ENCODE data around the gene POU2AF2. TPM values are rescaled to one million over a fixed set of nuclear protein-coding genes. Genes with fewer than 3 reads are reported as not detected.

POU2AF2 gene
- total RNA-seq, 2 experiments from 2014 or later = not detected

GRCh38 chr11:111299101-111300026 is 53.8 kb downstream of the POU2AF2 start:
- ChIA-PET CTCF (interaction anchor here (0.7 to 1.2 kb wide), 4 partner anchors 10 to 147 kb away, joined by 3 read pairs; no protein-coding TSS in a partner anchor), POLR2A (no interaction called here)
- no peak overlapping the region for H3K27ac Mint-ChIP-seq
- no peak for DNase-seq
- H3K9me3 Mint-ChIP-seq = no peaks in the 10 kb centered on the region
- H3K36me3 Mint-ChIP-seq (ENCODE audit: low read depth) = no peaks in the 10 kb centered on the region
- no peak overlapping the region for H3K4me3 Mint-ChIP-seq
- peaks cover 46% of the 10 kb centered on the region for H3K27me3 Mint-ChIP-seq
- H3K4me1 Mint-ChIP-seq = no peaks in the 10 kb centered on the region

GRCh38 chr11:111300569-111300968 is 55.0 kb downstream of the POU2AF2 start:
- Mint-ChIP-seq H3K4me3 (no peak overlapping the region), H3K36me3 (ENCODE audit: low read depth) (no peaks in the 10 kb centered on the region), H3K27me3 (peaks cover 56% of the 10 kb centered on the region), H3K9me3 (no peaks in the 10 kb centered on the region), H3K27ac (no peak overlapping the region), H3K4me1 (no peaks in the 10 kb centered on the region)
- POLR2A ChIA-PET = no interaction called here
- CTCF ChIA-PET = no interaction called here
- DNase-seq = no peak

DNA sequence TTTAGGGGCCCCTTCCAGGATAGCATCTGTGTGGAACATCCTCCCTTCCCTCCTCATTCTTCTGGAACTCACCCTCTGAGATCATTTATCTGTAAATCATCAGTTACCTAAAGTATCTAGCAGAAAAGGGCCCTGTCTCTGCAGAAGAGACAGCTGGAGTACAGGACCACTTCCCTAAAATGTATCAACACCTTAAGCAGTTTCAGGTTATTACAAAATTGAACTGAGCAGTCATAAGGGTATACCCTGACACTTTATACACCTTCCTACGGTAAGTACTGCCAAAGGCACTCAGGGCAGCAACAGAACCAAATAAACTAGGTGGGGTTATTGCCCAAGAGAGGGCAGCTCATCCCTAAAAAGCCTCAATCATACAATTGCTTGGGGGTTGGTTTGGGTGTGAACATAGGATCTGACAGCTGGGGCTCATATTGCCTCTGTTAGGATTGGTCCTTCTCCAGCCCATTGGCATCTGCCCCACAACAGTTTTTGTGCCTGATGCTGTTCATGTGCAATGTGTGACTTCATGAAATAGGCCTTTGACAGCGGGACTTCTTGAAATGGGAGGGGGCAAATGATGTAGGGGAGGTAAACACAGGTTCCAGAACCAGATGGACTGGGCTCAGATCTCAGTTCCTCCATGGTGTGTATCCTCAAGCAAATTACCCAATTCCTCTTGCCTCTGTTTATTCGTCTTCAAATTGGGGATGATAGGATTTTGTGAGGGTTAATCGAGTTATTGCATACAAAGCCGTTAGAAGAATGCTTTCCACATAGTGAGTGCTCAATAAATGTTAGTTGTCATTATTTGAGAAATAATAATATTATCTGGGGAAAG is 55.7 kb downstream of the POU2AF2 start:
- no peaks in the 10 kb centered on the region for H3K36me3 Mint-ChIP-seq (ENCODE audit: low read depth)
- H3K9me3 Mint-ChIP-seq = no peaks in the 10 kb centered on the region
- no peak for DNase-seq
- no peaks in the 10 kb centered on the region for H3K4me1 Mint-ChIP-seq
- ChIA-PET CTCF (interaction anchor here (0.6 kb wide), 1 partner anchor 642 kb away, joined by 3 read pairs; no protein-coding TSS in a partner anchor), POLR2A (no interaction called here)
- no peak overlapping the region for H3K27ac Mint-ChIP-seq
- no peak overlapping the region for H3K4me3 Mint-ChIP-seq
- H3K27me3 Mint-ChIP-seq = peaks cover 62% of the 10 kb centered on the region

DNA sequence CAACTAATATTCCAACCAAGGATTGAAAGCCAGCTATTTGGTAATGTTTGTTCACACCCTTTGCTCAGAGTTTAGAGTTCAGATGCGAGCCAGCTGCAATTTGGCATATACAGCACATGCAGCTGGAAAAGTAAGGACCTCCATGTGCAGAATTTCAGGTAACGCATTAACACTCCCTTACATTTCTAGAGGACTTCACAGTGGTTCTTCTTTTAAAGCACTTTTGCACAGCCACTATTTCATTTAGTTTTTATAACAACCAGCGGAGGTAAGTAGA is 56.3 kb downstream of the POU2AF2 start:
- Mint-ChIP-seq H3K27ac (no peak overlapping the region), H3K4me1 (no peaks in the 10 kb centered on the region), H3K9me3 (no peaks in the 10 kb centered on the region), H3K27me3 (peaks cover 68% of the 10 kb centered on the region), H3K4me3 (no peak overlapping the region), H3K36me3 (ENCODE audit: low read depth) (no peaks in the 10 kb centered on the region)
- ChIA-PET CTCF (interaction anchor here (0.6 kb wide), 1 partner anchor 641 kb away, joined by 3 read pairs; no protein-coding TSS in a partner anchor), POLR2A (no interaction called here)
- DNase-seq = no peak

DNA sequence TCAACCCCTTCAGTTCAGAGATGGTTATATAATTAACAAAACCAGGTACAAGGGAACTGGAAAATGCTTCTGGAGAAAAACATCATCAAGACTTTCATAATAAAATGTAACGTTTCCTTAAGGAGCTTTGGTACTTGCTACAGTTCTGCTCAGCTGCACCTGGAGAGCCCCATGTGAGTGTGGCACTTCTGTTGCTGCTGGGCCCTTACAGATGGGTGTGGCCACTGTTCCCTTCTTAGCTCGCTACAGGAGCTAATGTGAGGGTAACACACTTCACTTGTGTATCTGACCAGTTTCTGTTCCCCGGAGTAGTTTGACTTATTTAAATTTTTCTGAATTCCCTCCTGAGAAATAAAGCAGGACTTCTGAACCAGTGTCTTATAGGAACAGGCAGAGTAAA is 56.8 kb downstream of the POU2AF2 start:
- no peak overlapping the region for H3K27ac Mint-ChIP-seq
- H3K4me3 Mint-ChIP-seq = no peak overlapping the region
- no peaks in the 10 kb centered on the region for H3K9me3 Mint-ChIP-seq
- H3K27me3 Mint-ChIP-seq = peaks cover 68% of the 10 kb centered on the region
- H3K36me3 Mint-ChIP-seq (ENCODE audit: low read depth) = no peaks in the 10 kb centered on the region
- DNase-seq = no peak
- H3K4me1 Mint-ChIP-seq = no peaks in the 10 kb centered on the region
- POLR2A ChIA-PET = no interaction called here
- CTCF ChIA-PET = interaction anchor here (0.7 kb wide), 1 partner anchor 11 kb away, joined by 3 read pairs; no protein-coding TSS in a partner anchor

DNA sequence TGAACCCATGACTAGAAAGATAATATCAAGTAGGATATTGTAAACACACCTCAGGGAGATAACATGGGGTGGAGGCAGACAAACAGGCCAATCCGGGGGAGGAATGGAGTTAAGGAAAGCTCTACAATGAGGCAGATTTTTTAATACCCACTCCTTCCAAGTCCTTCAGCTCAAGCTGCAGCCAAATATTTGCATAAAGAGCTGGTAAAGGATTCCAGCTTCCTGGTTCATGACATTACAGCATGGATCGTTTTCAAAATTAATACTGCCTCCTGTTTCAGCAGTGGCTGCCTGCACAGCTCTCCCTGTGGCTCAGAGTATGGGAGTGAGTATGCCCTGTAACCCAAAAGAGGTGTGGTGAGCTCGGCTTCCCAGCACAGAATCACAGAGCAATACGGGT is 57.9 kb downstream of the POU2AF2 start:
- H3K27ac Mint-ChIP-seq = no peak overlapping the region
- no peaks in the 10 kb centered on the region for H3K4me1 Mint-ChIP-seq
- H3K27me3 Mint-ChIP-seq = peaks cover 64% of the 10 kb centered on the region
- no peaks in the 10 kb centered on the region for H3K36me3 Mint-ChIP-seq (ENCODE audit: low read depth)
- H3K4me3 Mint-ChIP-seq = no peak overlapping the region
- POLR2A ChIA-PET = no interaction called here
- CTCF ChIA-PET = interaction anchor here (1.3 kb wide), 1 partner anchor 115 kb away, joined by 3 read pairs; no protein-coding TSS in a partner anchor
- H3K9me3 Mint-ChIP-seq = no peaks in the 10 kb centered on the region
- DNase-seq = no peak

GRCh38 chr11:111305162-111305802 is 59.8 kb downstream of the POU2AF2 start:
- Mint-ChIP-seq H3K27ac (no peak overlapping the region), H3K4me3 (no peak overlapping the region), H3K27me3 (peaks cover 60% of the 10 kb centered on the region), H3K9me3 (no peaks in the 10 kb centered on the region), H3K4me1 (no peaks in the 10 kb centered on the region), H3K36me3 (ENCODE audit: low read depth) (no peaks in the 10 kb centered on the region)
- ChIA-PET POLR2A (no interaction called here), CTCF (interaction anchor here (0.6 kb wide), 1 partner anchor 220 kb away, joined by 6 read pairs; no protein-coding TSS in a partner anchor)
- no peak for DNase-seq

GRCh38 chr11:111305876-111306275 is 60.4 kb downstream of the POU2AF2 start:
- CTCF ChIA-PET = no interaction called here
- H3K27ac Mint-ChIP-seq = no peak overlapping the region
- POLR2A ChIA-PET = no interaction called here
- H3K9me3 Mint-ChIP-seq = no peaks in the 10 kb centered on the region
- no peak for DNase-seq
- H3K27me3 Mint-ChIP-seq = peaks cover 54% of the 10 kb centered on the region
- no peaks in the 10 kb centered on the region for H3K36me3 Mint-ChIP-seq (ENCODE audit: low read depth)
- no peaks in the 10 kb centered on the region for H3K4me1 Mint-ChIP-seq
- no peak overlapping the region for H3K4me3 Mint-ChIP-seq

DNA sequence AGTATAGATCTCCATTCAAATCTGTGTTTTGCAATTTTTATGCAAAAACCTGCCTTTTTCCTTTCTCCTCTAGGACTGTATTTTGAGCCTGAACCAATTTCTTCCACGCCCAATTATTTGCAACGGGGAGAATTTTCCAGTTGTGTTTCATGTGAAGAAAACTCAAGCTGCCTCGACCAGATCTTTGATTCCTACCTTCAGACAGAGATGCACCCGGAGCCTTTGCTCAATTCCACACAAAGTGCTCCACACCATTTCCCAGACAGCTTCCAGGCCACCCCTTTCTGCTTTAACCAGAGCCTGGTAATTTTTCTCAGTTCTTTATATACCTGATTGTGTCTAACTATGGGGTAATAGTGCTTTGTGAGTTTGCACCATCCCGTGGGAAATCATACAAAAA is 60.8 kb downstream of the POU2AF2 start:
- no peaks in the 10 kb centered on the region for H3K36me3 Mint-ChIP-seq (ENCODE audit: low read depth)
- ChIA-PET POLR2A (no interaction called here), CTCF (no interaction called here)
- no peaks in the 10 kb centered on the region for H3K9me3 Mint-ChIP-seq
- H3K4me1 Mint-ChIP-seq = no peaks in the 10 kb centered on the region
- H3K4me3 Mint-ChIP-seq = no peak overlapping the region
- H3K27me3 Mint-ChIP-seq = peaks cover 50% of the 10 kb centered on the region
- H3K27ac Mint-ChIP-seq = no peak overlapping the region
- no peak for DNase-seq

DNA sequence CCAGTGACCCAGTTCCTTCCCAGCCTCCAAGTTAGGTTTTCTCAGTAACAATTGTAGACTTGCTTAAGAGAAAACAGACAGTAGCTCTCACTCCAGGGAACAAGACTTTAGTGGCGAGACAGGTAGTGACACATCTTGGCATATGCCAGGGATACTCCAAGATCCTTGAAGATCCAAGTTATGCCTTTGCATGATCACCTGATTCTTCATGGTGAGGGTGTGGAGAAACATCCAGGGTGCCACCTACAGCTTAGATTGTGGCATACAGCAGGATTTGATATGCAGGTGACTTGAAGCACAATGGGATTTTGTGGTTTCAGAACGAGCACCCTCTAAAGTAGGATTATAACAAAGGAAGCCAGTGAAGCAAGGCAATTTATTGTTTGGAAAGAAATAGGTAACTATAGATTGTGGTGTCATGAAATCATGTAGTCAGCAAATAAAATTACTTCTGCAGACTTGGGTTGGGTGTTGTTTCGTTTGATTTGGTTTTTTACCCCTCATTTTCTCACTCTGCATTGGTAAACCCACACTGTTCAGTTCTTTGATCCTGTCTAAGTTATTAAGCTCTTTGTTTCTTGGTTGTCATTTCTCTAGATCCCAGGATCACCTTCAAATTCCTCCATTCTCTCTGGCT is 62.1 kb downstream of the POU2AF2 start:
- POLR2A ChIA-PET = no interaction called here
- Mint-ChIP-seq H3K36me3 (ENCODE audit: low read depth) (no peaks in the 10 kb centered on the region), H3K27me3 (peaks cover 40% of the 10 kb centered on the region), H3K4me1 (no peaks in the 10 kb centered on the region), H3K9me3 (no peaks in the 10 kb centered on the region), H3K27ac (no peak overlapping the region), H3K4me3 (no peak overlapping the region)
- no peak for DNase-seq
- CTCF ChIA-PET = no interaction called here

GRCh38 chr11:111308140-111308539 is 62.6 kb downstream of the POU2AF2 start:
- H3K36me3 Mint-ChIP-seq (ENCODE audit: low read depth) = no peaks in the 10 kb centered on the region
- H3K9me3 Mint-ChIP-seq = no peaks in the 10 kb centered on the region
- ChIA-PET POLR2A (no interaction called here), CTCF (no interaction called here)
- no peaks in the 10 kb centered on the region for H3K4me1 Mint-ChIP-seq
- peaks cover 38% of the 10 kb centered on the region for H3K27me3 Mint-ChIP-seq
- no peak overlapping the region for H3K4me3 Mint-ChIP-seq
- no peak overlapping the region for H3K27ac Mint-ChIP-seq
- no peak for DNase-seq

DNA sequence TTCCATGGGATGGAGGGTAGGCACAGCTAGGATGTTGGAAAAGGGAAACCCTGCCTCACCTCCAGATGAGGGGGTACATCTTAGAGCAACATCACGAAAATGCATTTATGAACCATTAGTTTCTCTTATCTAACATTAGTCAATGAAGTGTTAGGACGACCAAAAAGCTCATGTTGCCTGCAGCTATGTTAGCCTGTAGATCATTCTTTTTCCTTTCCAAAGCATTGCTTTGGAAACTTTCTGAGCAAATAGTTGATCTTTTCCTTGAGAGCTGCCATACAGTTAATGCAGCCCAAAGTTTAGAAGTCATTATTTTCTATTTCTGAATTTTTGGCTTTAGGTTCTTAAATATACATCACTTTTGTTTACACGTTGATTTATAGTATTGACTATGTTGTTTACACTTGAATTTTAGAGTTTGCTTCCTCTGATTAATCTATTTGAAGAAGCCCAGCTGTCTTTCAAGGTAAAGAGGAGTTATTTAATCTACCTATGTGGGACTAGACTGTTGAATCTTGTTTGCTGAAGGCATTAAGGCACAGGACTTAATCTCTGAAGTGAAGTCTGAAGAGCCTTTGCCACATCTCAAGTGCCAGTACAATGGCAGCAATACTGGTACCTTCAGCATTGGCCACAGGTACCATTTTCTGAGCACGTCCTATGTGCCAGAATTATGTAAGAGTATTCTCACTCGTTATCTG is 63.8 kb downstream of the POU2AF2 start:
- peaks cover 39% of the 10 kb centered on the region for H3K27me3 Mint-ChIP-seq
- DNase-seq = no peak
- no peaks in the 10 kb centered on the region for H3K36me3 Mint-ChIP-seq (ENCODE audit: low read depth)
- POLR2A ChIA-PET = no interaction called here
- peaks cover 1% of the 10 kb centered on the region for H3K9me3 Mint-ChIP-seq
- H3K27ac Mint-ChIP-seq = no peak overlapping the region
- CTCF ChIA-PET = interaction anchor here (0.9 kb wide), 1 partner anchor 10 kb away, joined by 3 read pairs; no protein-coding TSS in a partner anchor
- no peak overlapping the region for H3K4me3 Mint-ChIP-seq
- H3K4me1 Mint-ChIP-seq = no peaks in the 10 kb centered on the region
